Iris pigment epithelial cell (primary cell): Measurements from ENCODE around the gene TMX4.
"Not testable (repeated sequence)": the region's sequence is repeated elsewhere in the genome, so short reads cannot be mapped to it uniquely, and the experiment has no call there.

Source experiments
- DNase-seq: peaks from one replicate; pipeline ENCODE4 v3.0.0-alpha.2; 2011; ENCODE audit warnings: low read depth

Gene TMX4, protein sequence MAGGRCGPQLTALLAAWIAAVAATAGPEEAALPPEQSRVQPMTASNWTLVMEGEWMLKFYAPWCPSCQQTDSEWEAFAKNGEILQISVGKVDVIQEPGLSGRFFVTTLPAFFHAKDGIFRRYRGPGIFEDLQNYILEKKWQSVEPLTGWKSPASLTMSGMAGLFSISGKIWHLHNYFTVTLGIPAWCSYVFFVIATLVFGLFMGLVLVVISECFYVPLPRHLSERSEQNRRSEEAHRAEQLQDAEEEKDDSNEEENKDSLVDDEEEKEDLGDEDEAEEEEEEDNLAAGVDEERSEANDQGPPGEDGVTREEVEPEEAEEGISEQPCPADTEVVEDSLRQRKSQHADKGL

DNA sequence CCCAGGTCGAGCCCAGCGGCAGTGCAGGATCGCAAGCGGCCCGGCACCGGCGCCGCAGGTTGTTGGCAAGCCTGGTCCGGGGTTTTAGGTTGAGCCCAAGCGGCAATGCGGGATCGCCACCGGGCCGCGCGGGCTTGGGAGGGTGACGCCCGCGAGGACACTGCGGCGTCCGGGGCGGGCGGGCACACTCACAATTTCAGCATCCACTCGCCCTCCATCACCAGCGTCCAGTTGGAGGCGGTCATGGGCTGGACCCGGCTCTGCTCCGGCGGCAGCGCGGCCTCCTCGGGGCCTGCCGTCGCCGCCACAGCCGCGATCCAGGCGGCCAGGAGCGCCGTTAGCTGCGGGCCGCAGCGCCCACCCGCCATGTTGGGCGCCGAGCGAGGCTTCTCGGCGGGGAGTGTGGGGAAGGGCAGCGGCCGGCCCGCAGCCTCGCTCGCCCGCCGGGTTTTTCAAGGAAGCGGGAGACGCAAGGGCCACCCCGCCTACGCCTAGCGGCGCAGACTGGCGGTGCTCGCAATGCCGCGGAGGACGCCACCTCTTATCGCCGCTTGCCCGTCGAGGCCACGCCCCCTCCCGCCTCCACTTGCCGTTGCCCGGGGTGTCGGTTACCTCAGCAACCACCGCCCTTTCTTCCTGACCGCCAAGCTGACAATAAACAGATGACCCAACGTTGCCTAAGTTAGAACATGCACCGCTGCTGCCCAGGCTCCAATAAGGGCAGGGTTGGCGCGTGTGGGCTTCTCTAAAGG lies at the start of gene TMX4:
Gene TMX4 (minus strand): TSS at position 516 of the 752 bp plus-strand sequence. CDS start 148 bp downstream, at position 368.
- DNase-seq, result peak; percentile 98

DNA sequence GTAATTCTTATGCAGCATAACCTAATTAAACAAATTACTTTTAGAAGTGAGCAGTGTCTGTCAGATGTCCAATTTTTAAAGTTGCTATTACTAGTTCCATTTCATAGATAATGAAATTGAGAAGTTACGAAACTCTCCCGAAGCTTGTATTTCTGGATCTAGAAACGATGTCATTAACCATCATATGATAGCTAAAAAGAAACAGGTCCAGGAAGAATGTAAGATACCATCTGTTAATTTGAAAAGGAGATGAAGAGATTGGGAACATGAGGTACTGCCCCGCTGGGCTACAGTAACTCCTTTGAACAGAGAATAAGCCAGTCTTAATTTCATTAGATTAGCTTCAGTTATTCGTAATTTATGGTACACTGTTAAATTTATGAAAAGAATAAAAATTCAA lies 47.5 kb upstream of the TMX4 start:
- no peak for DNase-seq

DNA sequence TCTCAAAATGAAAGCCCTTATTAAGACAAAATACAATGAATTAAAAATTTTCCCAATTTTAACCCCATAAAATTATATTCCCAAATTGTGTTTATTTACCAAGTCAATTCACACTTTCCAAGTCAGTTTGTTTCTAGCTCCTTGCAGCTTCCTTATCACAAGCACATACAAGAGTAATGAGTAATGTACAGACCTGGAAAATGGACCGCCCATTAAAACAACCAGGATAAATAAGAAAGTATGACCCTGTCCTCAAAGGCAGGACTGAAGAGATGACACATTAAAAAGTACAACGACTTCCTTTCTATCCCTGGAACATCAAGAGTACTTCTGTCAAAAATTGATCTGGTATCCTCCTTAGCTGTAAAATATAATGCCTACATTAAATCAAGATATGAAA lies 47.1 kb upstream of the TMX4 start:
- DNase-seq, result peak; percentile 53

DNA sequence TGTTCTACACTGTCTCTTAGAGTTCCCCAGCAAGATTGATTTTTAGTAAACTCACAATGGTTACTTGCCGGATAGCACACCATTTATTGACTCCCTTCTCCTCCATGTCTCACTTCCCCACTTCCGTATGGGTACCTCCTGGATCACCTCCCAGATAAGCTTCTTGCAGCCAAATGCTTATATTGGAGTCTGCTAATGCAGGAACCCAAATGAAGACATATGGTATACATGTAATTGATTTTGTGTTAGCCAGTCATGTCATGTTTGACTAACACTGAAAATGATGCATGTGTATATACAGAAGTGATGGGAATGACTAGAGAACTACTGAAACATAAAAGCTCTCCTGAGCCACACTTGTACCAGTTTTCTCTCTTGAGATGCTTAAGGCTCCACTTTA lies 46.1 kb upstream of the TMX4 start:
- DNase-seq, result no peak

DNA sequence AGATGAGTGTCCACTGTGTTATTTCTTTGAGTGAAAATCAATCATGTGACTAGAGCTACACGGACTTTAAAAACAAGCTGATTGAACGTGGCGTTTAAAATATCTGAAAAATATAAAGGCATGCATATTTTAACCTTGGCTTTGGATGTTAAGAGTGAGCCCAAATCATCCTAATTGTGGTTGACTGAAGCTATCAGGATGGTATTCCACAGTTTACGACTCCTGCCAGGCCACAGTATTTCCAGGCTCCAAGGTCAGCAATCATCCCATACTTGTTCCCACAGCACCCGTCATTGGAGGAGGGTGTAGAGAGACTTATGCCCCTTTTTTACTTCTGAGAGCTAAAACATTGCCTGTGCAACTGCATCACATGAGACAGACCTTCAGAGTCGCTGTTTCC lies 43.2 kb upstream of the TMX4 start:
- no peak for DNase-seq

DNA sequence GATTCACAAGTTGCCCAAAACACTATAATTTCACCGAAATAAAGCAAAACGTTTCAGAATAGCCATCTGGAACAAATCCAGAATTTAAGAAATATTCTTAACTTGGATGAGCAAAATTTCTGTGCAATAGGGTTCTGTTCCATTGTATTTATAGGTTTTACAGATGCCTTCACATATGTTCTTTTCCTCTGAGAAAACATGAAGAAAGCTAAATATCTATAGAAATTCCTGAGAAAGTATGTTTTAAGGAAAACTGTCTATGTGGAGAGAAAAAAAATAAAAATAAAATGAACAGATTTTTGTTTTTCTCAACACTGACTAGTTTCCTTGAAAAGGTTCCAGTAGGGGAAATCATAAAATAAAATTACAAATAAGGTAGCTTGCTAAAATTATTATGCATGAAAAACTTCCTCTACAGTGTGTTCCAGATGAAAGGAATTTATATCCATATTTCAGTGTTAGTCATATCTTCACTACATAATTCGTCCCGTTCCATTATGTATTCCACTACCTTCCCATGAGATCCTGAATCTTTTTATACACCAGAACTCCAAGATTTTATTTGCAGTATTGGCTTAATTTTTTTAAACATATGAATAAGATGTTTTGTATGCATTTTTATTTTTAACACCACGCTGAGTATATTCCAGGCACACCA lies 42.4 kb upstream of the TMX4 start:
- no peak for DNase-seq

DNA sequence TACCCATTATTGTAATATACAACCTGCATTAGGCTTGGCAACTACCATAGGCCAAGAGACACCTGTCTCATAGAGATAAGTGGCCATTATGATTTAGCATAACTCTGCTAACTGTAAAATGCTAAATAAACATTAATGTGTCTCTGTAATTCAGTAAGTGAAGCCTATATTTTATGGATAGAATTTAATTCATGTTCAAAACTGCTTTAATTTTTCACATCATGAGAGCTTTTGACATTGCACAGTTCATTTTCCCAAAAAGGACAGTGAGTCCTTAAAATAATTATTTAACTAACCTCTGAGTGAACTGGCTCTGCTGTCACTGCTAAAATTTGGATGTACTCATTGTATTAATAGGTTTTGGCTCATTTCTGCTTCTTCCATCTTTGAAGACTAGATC lies 41.4 kb upstream of the TMX4 start:
- no peak for DNase-seq

DNA sequence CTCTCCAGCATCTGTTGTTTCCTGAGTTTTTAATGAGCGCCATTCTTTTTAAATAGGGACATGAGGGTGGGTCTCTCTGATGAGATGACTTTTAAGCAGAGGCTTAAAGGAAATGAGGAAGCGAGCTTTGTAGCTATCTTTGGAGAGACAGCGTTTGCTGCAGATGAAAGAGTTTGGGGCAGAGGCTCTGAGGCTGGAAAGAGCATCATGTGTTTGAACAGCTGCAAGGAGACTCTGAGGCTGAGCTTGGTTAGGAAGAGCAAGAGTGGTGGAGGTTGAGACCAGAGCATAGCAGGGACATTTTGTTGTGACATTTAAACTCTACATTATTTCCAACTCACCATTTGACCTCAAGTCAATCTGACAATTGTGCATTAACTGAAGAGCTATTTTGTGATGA lies 38.3 kb upstream of the TMX4 start:
- DNase-seq, result no peak

DNA sequence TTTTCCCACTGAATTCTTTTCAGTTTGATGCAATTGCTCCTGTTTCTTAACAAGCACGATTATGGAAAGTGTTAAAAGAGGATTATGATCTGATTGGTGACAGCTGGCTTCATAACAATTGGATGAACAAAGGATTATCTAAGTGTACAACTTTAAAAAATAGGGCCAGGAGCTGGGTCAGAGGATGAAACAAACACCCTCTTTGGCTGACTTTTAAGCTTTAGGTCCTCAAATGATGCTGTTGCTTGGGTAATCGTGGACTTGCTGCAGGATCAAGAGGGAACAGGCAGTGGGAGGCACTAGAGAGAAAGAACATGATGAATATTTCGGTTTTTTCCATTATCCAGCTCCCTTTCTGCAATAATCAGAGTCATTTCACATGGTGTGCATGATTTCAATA lies 35.5 kb upstream of the TMX4 start:
- no peak for DNase-seq

DNA sequence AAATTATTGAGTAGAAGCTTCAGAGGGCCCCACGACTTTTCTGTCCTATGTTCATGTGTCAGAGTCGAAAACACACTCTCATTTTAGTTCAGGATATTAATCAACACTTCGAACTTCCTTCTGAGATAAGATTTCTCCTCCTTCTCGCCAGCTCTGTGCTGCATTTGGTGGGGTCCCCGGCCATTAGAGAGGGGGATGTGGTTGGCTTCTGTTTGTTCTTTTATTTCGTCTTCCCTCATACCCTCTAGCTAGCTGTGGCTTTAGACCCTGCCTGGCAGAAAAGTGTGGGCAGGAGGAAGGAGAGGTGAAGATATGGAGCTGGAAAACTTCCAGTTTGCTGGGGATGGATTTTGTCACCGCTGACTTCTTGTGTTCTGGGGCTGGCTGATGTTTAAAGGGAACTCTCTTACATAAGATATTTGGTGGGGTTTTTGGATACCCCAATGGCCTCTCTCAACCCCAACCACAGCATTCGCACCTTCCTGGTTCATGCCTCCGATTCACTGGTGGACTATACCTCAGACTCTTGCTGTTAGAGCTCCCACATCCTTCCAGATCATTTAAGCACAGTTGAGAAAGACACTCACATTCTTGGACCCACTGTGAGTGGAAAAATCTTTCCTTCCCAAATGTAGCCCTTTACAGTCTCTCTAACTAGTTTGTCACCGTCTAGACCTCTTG lies 30.7 kb upstream of the TMX4 start:
- DNase-seq, result no peak

DNA sequence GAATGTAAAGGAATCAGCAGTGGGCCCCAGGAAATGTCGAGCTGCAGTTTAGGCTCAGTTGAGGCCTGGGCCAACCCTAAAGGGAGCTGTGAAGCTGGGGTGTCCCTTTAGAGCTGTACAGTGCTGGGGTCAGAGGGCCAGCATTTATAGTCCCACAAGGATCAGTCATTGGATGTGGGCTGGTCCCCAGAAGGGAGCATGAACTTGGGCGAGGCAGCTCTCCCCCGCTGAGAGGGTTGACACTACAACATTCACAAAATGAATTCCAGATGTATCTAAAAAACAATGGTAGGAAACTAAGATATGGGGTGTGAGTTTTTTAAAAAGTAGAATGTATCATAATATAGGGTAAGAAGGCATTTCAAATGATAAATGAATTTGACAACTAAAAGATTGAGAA lies 29.7 kb upstream of the TMX4 start:
- no peak for DNase-seq

DNA sequence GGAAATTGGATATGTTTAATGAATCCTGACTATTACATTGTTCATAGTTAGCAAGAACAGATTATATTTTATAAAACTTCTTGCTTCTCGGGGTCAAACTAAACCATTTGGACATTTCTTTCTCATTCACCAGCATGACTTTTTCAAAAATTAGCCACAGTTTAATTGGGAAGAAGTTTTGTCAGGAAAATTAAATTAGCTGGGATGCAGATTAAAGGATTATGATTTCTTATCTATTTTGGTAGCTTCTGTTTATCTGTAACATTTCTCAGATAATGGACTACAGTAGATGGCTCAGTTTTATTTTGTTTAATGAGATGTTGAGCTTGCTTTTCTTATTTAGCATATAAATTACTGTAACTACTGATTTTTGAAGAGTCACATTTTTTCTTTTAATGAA lies 26.4 kb upstream of the TMX4 start:
- no peak for DNase-seq

DNA sequence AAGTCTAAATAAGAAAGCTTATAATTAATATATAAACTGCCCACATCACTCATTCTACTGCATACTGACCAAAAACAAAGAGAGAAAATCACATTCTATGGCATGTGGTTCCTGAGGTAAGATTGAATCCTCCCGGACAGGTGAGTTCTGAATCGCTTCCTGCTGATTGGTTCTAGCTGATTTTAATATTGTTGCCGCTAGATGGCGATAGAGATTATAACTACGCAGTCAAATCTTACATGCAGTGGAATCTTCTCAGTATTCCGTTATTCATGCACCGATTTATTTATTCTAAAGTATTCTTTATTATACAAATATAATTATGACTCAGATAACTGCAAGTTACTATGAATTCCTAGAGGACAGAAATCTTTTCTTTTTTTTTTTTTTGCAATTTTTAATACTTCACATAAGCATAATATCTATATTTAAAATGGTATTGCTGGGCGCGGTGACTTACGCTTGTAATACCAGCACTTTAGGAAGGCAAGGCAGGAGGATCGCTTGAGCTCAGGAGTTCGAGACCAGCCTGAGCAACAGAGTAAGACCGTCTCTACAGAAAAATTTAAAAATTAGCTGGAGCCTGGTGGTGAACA lies 24.2 kb upstream of the TMX4 start:
- peak; percentile 51 for DNase-seq

DNA sequence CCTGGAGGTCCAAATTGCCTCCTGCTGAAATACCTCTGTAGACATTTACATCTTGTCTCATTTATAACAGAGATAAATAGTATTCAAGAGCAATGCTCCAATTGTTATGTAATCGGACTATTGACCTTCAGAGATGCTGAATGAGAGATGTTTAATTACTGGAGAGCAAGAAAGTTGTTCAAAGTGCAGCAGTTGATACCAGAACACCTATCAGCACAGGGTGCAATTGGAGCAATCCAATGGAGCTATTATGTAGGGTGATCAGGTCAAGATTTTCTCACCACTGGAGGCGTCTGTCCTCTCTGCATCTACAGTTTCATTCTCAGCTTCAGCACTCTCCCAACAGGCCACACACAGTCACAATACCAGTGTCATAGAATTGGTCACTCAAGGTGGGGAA lies 19.5 kb upstream of the TMX4 start:
- no peak for DNase-seq

DNA sequence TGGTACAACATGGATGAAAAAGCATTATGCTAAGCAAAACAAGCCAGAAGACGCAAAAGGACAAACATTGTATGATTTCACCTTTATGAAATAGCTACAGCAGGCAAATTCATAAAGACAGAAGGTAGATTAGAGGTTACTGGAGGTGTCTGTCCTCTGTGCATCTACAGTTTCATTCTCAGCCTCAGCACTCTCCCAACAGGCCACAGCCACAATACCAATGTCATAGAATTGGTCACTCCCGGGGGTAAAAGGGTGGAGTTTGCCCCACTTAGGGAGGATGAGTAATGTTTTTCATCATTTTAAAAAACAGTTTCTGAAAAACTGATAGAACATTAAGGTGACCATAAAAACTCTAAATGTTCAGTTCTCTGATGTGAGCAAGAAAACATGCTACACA lies 17.2 kb upstream of the TMX4 start:
- DNase-seq, result no peak

DNA sequence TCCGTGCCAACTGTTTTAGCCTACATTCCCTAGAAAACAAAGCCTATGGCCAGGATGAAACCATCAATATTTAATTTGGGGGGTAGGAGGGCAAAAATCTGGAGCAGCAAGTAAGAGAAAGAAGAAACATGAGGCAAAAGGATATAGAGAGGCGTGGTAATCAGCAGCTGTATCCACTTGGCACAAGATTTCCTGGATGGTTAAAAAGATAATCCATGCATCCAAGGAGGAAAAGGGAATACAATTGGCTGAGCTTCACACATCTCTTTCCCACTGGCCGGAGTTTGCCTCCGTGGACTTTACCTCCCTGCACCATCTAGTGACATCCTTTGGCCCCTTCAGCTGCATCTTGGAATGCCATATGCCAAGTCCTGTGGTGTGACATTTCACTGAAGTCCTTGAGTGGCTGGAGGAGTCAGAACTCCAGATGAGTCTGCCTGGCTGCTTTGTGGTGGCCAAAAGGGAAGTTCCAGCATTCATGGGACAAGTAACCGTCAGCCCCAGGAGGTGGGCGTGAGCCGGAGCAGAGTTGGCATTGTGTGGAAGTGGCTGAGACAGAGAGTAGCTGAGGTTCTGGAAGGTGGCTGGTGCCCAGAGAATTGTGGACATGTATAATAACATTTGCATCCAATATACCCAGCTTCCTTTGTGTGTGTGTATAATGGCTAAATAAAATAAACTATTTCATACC lies 13.7 kb upstream of the TMX4 start:
- DNase-seq, result no peak

DNA sequence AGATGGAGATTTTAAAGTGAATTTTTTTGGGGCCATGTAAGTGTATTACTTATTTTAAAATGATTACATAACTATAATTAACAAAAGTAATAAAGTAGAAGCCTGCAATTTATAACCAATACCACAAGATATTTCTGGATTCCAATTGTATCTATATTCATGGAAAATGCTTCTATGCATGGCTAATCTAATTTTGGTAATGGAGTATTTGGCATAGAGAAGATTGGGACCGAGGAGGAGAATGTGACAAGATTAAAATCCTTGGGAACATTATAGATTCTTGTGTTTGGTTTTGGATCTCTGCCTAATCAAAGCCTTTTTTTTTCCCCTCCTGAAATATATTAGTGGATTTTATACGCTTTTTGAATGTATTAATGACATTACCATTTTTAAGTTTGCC lies 12.9 kb upstream of the TMX4 start:
- no peak for DNase-seq

DNA sequence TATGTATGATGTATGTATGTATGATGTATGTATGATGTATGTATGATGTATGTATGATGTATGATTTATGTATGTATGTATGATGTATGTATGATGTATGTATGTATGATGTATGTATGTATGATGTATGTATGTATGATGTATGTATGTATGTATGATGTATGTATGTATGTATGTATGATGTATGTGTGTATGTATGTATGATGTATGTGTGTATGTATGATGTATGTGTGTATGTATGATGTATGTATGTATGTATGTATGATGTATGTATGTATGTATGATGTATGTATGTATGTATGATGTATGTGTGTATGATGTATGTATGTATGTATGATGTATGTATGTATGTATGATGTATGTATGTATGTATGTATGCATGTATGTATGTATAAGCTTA lies 12.0 kb upstream of the TMX4 start:
- not testable (repeated sequence) for DNase-seq

DNA sequence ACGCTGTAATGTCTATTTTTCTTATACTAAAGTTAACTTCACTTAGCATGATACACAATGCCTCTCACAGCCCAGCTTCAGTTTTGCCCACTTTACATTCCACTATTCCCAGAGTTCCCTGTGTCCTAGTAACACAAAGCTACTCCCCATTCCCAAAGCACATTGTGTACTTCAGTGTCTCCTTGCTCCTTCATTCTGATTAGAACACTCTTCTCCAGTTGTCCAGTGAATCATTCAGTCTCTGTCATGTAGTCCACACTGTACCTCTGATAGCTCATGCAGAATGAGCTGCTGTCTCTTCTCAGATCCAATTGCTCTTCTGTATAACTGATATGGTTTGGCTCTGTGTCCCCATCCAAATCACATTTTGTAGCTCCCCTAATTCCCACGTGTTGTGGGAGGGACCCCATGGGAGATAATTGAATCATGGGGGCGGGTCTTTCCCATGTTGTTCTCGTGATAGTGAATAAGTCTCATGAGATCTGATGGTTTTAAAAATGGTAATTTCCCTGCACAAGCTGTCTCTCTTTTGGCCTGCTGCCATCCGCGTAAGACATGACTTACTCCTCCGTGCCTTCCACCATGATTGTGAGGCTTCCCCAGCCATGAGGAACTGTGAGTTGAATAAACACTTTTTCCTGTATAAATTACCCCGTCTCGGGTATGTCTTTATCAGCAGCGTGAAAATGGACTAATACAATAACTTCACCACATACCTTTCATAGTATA lies 2.1 kb upstream of the TMX4 start:
- no peak for DNase-seq

DNA sequence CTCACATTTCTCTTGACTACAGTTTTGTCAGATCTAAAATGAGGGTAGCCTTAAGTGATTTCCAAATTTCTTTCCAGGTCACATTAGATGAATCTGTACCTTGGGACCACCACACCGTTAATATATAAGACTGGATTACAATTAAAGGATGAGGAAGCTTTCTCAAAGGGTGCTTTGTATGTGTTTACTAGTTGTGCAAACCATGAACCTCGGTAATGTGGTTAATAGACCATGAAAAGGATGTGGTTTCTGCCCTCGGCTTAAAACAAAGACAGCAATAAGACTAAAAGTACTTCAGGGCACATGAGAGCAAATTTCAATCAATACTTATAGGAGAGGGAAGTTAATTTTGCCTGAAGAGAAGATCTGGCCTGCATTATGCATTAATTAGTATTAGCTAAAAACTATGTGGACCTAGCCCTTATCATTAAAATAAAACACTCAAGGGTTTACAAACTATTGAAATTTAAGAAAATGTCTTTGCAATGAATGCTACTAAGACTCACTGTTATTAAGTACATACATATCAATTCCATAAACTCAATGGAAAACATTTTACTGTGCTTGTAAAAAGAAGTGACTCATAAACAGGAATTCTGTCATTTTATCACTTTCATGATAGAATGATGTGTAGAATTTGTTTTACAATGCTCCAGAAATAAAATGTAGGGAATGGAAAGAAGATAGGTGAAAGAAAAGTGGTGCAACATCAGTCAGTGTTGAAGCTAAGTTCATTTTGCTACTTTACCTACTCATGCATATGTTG lies 936 bp upstream of the TMX4 start:
- DNase-seq, result no peak
